ENCODE measurements around the gene GAPT. TPM values are rescaled to one million over a fixed set of nuclear protein-coding genes. Genes with fewer than 3 reads are reported as not detected.

Gene GAPT
- total RNA-seq, 1 experiment from 2014 or later, result not detected

- H3K27ac ChIP-seq (ENCODE audit: low read depth, low read length, poor library complexity, severe bottlenecking), result no peak overlapping the region
- H3K4me1 ChIP-seq (ENCODE audit: insufficient read depth, low read length, poor library complexity, severe bottlenecking), result peaks cover 8% of the 10 kb centered on the region
- intact Hi-C loops (cut with micrococcal nuclease; ENCODE audit: unreplicated experiment), result loop anchor here (1.0 to 5.0 kb wide), 4 partner anchors 575 to 1555 kb away; partner anchors contain the start of gene SETD9
- peaks cover 22% of the 10 kb centered on the region for H3K27me3 ChIP-seq (replicated peaks; ENCODE audit: insufficient read depth, low read depth, low read length, poor library complexity)
- H3K4me3 ChIP-seq (ENCODE audit: low read depth, low read length, poor library complexity, severe bottlenecking), result no peak overlapping the region
- no peaks in the 10 kb centered on the region for H3K9me3 ChIP-seq (ENCODE audit: low read depth, low read length, poor library complexity, severe bottlenecking)
- TF ChIP-seq EZH2 (IDR thresholded peaks at IDR 0.05; ENCODE audit: borderline replicate concordance, low read depth, low read length, poor library complexity, severe bottlenecking), result no peak
- TF ChIP-seq, protein P1, sequence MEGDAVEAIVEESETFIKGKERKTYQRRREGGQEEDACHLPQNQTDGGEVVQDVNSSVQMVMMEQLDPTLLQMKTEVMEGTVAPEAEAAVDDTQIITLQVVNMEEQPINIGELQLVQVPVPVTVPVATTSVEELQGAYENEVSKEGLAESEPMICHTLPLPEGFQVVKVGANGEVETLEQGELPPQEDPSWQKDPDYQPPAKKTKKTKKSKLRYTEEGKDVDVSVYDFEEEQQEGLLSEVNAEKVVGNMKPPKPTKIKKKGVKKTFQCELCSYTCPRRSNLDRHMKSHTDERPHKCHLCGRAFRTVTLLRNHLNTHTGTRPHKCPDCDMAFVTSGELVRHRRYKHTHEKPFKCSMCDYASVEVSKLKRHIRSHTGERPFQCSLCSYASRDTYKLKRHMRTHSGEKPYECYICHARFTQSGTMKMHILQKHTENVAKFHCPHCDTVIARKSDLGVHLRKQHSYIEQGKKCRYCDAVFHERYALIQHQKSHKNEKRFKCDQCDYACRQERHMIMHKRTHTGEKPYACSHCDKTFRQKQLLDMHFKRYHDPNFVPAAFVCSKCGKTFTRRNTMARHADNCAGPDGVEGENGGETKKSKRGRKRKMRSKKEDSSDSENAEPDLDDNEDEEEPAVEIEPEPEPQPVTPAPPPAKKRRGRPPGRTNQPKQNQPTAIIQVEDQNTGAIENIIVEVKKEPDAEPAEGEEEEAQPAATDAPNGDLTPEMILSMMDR (conservative IDR thresholded peaks at IDR 0.05; ENCODE audit: low read depth, low read length), result peak; percentile 66
- H3K36me3 ChIP-seq (ENCODE audit: insufficient read depth, low read length, poor library complexity, severe bottlenecking), result no peaks in the 10 kb centered on the region
- BruUV-seq (replicated peaks), result no TSS peak
- CTCF ChIA-PET, result interaction anchor here (0.7 to 4.3 kb wide), 3 partner anchors 683 to 1165 kb away, joined by 3 to 29 read pairs (median 5); no protein-coding TSS in a partner anchor
- POLR2A ChIA-PET (ENCODE audit: low non-redundant PET), result no interaction called here
- DNase-seq (ENCODE audit: low spot score), result peak; percentile 77
Measured at GRCh38 chr5:58462623-58463230, 28.5 kb upstream of the GAPT start.

- Histone ChIP-seq H3K36me3 (ENCODE audit: insufficient read depth, low read length, poor library complexity, severe bottlenecking) (no peaks in the 10 kb centered on the region), H3K4me1 (ENCODE audit: insufficient read depth, low read length, poor library complexity, severe bottlenecking) (peaks cover 3% of the 10 kb centered on the region), H3K27me3 (replicated peaks; ENCODE audit: insufficient read depth, low read depth, low read length, poor library complexity) (no peaks in the 10 kb centered on the region), H3K27ac (ENCODE audit: low read depth, low read length, poor library complexity, severe bottlenecking) (no peak overlapping the region), H3K4me3 (ENCODE audit: low read depth, low read length, poor library complexity, severe bottlenecking) (no peak overlapping the region), H3K9me3 (ENCODE audit: low read depth, low read length, poor library complexity, severe bottlenecking) (no peaks in the 10 kb centered on the region)
- TF ChIP-seq, protein P1 (conservative IDR thresholded peaks at IDR 0.05; ENCODE audit: low read depth, low read length), result no peak
- TF ChIP-seq EZH2 (IDR thresholded peaks at IDR 0.05; ENCODE audit: borderline replicate concordance, low read depth, low read length, poor library complexity, severe bottlenecking), result no peak
- no TSS peak for BruUV-seq (replicated peaks)
- DNase-seq (ENCODE audit: low spot score), result peak; percentile 43
- ChIA-PET CTCF (no interaction called here), POLR2A (ENCODE audit: low non-redundant PET) (no interaction called here)
- intact Hi-C loops (cut with micrococcal nuclease; ENCODE audit: unreplicated experiment), result no loop called here
Measured at GRCh38 chr5:58466939-58467338, 24.3 kb upstream of the GAPT start.

DNA sequence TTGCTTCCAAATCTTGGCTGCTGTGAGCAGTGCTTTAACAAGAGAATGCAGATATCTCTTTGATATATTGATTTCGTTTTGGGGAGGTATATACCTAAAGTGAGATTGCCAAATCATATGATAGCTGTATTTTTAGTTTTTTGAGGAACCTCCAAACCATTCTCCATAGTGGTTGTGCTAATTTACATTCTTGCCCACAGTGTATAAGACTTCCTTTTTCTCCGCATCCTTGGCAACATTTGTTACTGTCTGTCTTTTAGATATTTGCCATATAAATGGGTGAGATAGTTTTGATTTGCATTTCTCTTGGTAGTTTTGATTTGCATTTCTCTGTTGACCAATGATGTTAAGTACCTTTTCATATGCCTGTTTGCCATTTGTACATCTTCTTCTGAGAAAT, 21.3 kb upstream of the GAPT start:
- intact Hi-C loops (cut with micrococcal nuclease; ENCODE audit: unreplicated experiment), result loop anchor here (10.0 kb wide), 1 partner anchor 535 kb away; no protein-coding TSS in a partner anchor
- H3K27ac ChIP-seq (ENCODE audit: low read depth, low read length, poor library complexity, severe bottlenecking), result no peak overlapping the region
- POLR2A ChIA-PET (ENCODE audit: low non-redundant PET), result no interaction called here
- no peaks in the 10 kb centered on the region for H3K27me3 ChIP-seq (replicated peaks; ENCODE audit: insufficient read depth, low read depth, low read length, poor library complexity)
- CTCF ChIA-PET, result no interaction called here
- no peaks in the 10 kb centered on the region for H3K4me1 ChIP-seq (ENCODE audit: insufficient read depth, low read length, poor library complexity, severe bottlenecking)
- H3K9me3 ChIP-seq (ENCODE audit: low read depth, low read length, poor library complexity, severe bottlenecking), result no peaks in the 10 kb centered on the region
- TF ChIP-seq, protein P1 (conservative IDR thresholded peaks at IDR 0.05; ENCODE audit: low read depth, low read length), result no peak
- no peak for TF ChIP-seq EZH2 (IDR thresholded peaks at IDR 0.05; ENCODE audit: borderline replicate concordance, low read depth, low read length, poor library complexity, severe bottlenecking)
- DNase-seq (ENCODE audit: low spot score), result no peak
- H3K36me3 ChIP-seq (ENCODE audit: insufficient read depth, low read length, poor library complexity, severe bottlenecking), result no peaks in the 10 kb centered on the region
- no peak overlapping the region for H3K4me3 ChIP-seq (ENCODE audit: low read depth, low read length, poor library complexity, severe bottlenecking)
- BruUV-seq (replicated peaks), result no TSS peak

Measured in A673 (cell line).